Glutamatergic neuron (in vitro differentiated cells): ENCODE measurements around the gene BORCS6. TPM values are rescaled to one million over a fixed set of nuclear protein-coding genes. Genes with fewer than 3 reads are reported as not detected.

Source experiments
- DNase-seq: peaks from one replicate; pipeline ENCODE4 v3.0.0; 2022
- H3K27ac Mint-ChIP-seq: one replicate; pipeline ENCODE4 v1.8.0; 2020; ENCODE audit warnings: mild to moderate bottlenecking, mixed read lengths, inconsistent platforms; ENCODE audit not compliant: unreplicated experiment
- H3K27me3 Mint-ChIP-seq: one replicate; pipeline ENCODE4 v1.8.0; 2020; ENCODE audit warnings: mild to moderate bottlenecking, moderate library complexity, mixed read lengths, inconsistent platforms; ENCODE audit not compliant: unreplicated experiment
- H3K36me3 Mint-ChIP-seq: one replicate; pipeline ENCODE4 v1.8.0; 2020; ENCODE audit warnings: mild to moderate bottlenecking, mixed read lengths, inconsistent platforms; ENCODE audit not compliant: unreplicated experiment
- H3K4me1 Mint-ChIP-seq: one replicate; pipeline ENCODE4 v1.8.0; 2020; ENCODE audit warnings: mild to moderate bottlenecking, low read depth, mixed read lengths, inconsistent platforms; ENCODE audit not compliant: unreplicated experiment
- H3K4me3 Mint-ChIP-seq: one replicate; pipeline ENCODE4 v1.8.0; 2020; ENCODE audit warnings: mild to moderate bottlenecking, mixed read lengths, inconsistent platforms; ENCODE audit not compliant: unreplicated experiment
- H3K9me3 Mint-ChIP-seq: one replicate; pipeline ENCODE4 v1.8.0; 2020; ENCODE audit warnings: mild to moderate bottlenecking, moderate library complexity, mixed read lengths, inconsistent platforms; ENCODE audit not compliant: unreplicated experiment
- CTCF ChIP-seq: fragments of 200-600 bp; sonication (generic); IDR thresholded peaks from one replicate; pipeline ENCODE4 v1.5.0; 2021; ENCODE audit not compliant: partially characterized antibody, unreplicated experiment
- total RNA-seq: library from RNA; stranded (reverse); fragmentation: NEBNext Ultra II Directional; extraction: Animal tissue kit (Norgen Biotek cat#: 25700); gene quantifications from one replicate; pipeline ENCODE4 v1.2.1, GENCODE V29; 2021; ENCODE audit not compliant: unreplicated experiment

The BORCS6 gene
- total RNA-seq, 1 donor from 2014 or later = 14.2 TPM

- peak overlapping the region; percentile 89 for H3K4me3 Mint-ChIP-seq
- peak overlapping the region; percentile 92 for H3K27ac Mint-ChIP-seq
- H3K4me1 Mint-ChIP-seq = peaks cover 28% of the 10 kb centered on the region
- H3K27me3 Mint-ChIP-seq = peaks cover 6% of the 10 kb centered on the region
- H3K9me3 Mint-ChIP-seq = peaks cover 10% of the 10 kb centered on the region
- peak; percentile 47 for DNase-seq
- TF ChIP-seq CTCF = no peak
- H3K36me3 Mint-ChIP-seq = no peaks in the 10 kb centered on the region
These were observed 25.8 kb downstream of the BORCS6 start for GRCh38 chr17:8163978-8164814.

DNA sequence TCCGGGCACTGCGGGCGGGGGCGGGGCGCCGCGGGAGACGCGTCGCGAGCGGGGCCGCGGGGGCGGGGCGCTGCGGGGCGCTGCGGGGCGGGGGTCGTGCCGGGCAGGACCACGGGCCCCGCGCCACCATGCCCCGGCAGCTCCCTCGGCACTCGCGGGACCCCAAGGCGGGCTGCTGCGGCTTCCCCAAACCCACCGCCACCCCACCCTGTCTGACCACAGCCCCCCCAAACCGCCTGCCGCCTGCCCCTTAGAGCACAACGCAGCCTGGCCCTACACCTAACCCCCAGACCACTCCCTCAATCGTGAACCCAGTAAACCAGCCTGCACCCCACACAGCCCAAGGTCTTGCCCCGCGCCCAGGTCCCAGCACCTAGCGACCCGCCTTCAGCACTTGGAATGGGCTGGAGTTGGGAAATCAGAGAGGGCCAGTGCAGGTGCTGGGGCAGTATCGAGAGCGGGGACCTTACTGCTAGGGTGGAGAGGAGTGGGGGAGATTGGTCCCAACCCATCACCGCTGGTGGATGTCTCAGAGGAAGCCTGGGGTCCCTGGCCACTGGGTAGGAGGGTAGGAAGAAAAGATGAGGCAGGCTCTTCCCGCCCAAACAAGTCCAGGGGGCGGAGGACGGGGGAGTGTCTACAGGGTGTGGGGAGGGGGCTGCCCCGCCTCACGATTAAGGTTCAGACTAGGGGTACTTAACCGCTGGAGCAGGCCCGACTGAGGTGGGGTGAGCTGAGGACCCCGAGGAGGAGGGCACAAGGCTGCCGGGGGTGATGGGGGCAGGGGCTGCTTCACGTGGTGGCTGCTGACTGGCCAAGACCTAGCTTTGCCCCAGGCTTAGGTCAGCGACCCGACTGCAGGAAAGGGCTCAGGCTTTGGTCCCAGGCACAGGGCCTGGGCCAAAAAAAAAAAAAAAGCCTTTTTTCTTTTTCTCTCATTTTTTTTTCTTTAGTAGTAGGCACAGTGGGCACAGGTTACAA lies 26.7 kb downstream of the BORCS6 start:
- H3K27me3 Mint-ChIP-seq = peaks cover 6% of the 10 kb centered on the region
- peaks cover 10% of the 10 kb centered on the region for H3K9me3 Mint-ChIP-seq
- H3K36me3 Mint-ChIP-seq = no peaks in the 10 kb centered on the region
- no peak for TF ChIP-seq CTCF
- H3K27ac Mint-ChIP-seq = peak overlapping the region; percentile 92
- DNase-seq = peak; percentile 88
- H3K4me3 Mint-ChIP-seq = peak overlapping the region; percentile 89
- H3K4me1 Mint-ChIP-seq = peaks cover 28% of the 10 kb centered on the region

- Mint-ChIP-seq H3K9me3 (peaks cover 10% of the 10 kb centered on the region), H3K36me3 (no peaks in the 10 kb centered on the region), H3K27ac (peak within 1 kb of the TSS; percentile 92), H3K4me3 (peak within 1 kb of the TSS; percentile 89), H3K4me1 (peaks cover 28% of the 10 kb centered on the region), H3K27me3 (peaks cover 6% of the 10 kb centered on the region)
- TF ChIP-seq CTCF = no peak
- no peak for DNase-seq
These were observed 27.6 kb downstream of the BORCS6 start, which contains the start of gene VAMP2 for GRCh38 chr17:8162233-8162996. Gene VAMP2, minus strand, starts transcription at chr17:8162948. Its CDS starts 69 bp downstream, at chr17:8162879.

GRCh38 chr17:8161289-8162232 lies 28.4 kb downstream of the BORCS6 start:
- peak overlapping the region; percentile 83 for H3K4me3 Mint-ChIP-seq
- peaks cover 28% of the 10 kb centered on the region for H3K4me1 Mint-ChIP-seq
- H3K27me3 Mint-ChIP-seq = peaks cover 6% of the 10 kb centered on the region
- no peak for DNase-seq
- H3K9me3 Mint-ChIP-seq = peaks cover 10% of the 10 kb centered on the region
- no peak for TF ChIP-seq CTCF
- H3K36me3 Mint-ChIP-seq = no peaks in the 10 kb centered on the region
- peak overlapping the region; percentile 64 for H3K27ac Mint-ChIP-seq
